GM06990 (cell line): Measurements from ENCODE around the gene CACNA1A.

Experiments
- DNase-seq: peaks from one replicate; pipeline ENCODE4 v3.0.0-alpha.2; 2011; ENCODE audit not compliant: insufficient read length; ENCODE audit errors: extremely low read depth
- H3K27me3 ChIP-seq: replicated peaks from 2 replicates; pipeline ENCODE4 v1.6.0; 2011; ENCODE audit warnings: low read length; ENCODE audit not compliant: control insufficient read depth, insufficient read depth
- H3K36me3 ChIP-seq: 2 replicates; pipeline ENCODE4 v1.5.1; 2011; ENCODE audit warnings: low read length; ENCODE audit not compliant: control insufficient read depth, insufficient read depth
- H3K4me3 ChIP-seq: replicated peaks from 2 replicates; pipeline ENCODE4 v1.5.1; 2011; ENCODE audit warnings: low read depth, mild to moderate bottlenecking, control low read depth, low read length
- TF ChIP-seq, protein P1 (sequence below): IDR thresholded peaks from 2 replicates; pipeline ENCODE4 v1.5.1; 2011; ENCODE audit warnings: low read length, control low read depth, mild to moderate bottlenecking, inconsistent platforms; ENCODE audit not compliant: insufficient read depth, poor library complexity, severe bottlenecking

CACNA1A gene

GRCh38 chr19:13356686-13357280 lies 149.5 kb downstream of the CACNA1A start:
- peaks cover 2% of the 10 kb centered on the region; the same call in 1 of the 2 replicates for H3K27me3 ChIP-seq
- TF ChIP-seq, protein P1, sequence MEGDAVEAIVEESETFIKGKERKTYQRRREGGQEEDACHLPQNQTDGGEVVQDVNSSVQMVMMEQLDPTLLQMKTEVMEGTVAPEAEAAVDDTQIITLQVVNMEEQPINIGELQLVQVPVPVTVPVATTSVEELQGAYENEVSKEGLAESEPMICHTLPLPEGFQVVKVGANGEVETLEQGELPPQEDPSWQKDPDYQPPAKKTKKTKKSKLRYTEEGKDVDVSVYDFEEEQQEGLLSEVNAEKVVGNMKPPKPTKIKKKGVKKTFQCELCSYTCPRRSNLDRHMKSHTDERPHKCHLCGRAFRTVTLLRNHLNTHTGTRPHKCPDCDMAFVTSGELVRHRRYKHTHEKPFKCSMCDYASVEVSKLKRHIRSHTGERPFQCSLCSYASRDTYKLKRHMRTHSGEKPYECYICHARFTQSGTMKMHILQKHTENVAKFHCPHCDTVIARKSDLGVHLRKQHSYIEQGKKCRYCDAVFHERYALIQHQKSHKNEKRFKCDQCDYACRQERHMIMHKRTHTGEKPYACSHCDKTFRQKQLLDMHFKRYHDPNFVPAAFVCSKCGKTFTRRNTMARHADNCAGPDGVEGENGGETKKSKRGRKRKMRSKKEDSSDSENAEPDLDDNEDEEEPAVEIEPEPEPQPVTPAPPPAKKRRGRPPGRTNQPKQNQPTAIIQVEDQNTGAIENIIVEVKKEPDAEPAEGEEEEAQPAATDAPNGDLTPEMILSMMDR = no peak
- H3K4me3 ChIP-seq = no peak overlapping the region
- DNase-seq = no peak
- H3K36me3 ChIP-seq = no peaks in the 10 kb centered on the region

- DNase-seq = no peak
- TF ChIP-seq, protein P1 = no peak
- Histone ChIP-seq H3K27me3 (peaks cover 2% of the 10 kb centered on the region; the same call in 1 of the 2 replicates), H3K4me3 (no peak overlapping the region), H3K36me3 (no peaks in the 10 kb centered on the region)
These were observed 150.1 kb downstream of the CACNA1A start for GRCh38 chr19:13356185-13356584.

- TF ChIP-seq, protein P1 = no peak
- Histone ChIP-seq H3K27me3 (peaks cover 2% of the 10 kb centered on the region; the same call in 1 of the 2 replicates), H3K4me3 (no peak overlapping the region), H3K36me3 (no peaks in the 10 kb centered on the region)
- DNase-seq = no peak
These were observed 150.9 kb downstream of the CACNA1A start for GRCh38 chr19:13355356-13355755.

- no peak for DNase-seq
- H3K27me3 ChIP-seq = peaks cover 2% of the 10 kb centered on the region; the same call in 1 of the 2 replicates
- TF ChIP-seq, protein P1 = no peak
- no peaks in the 10 kb centered on the region for H3K36me3 ChIP-seq
- no peak overlapping the region for H3K4me3 ChIP-seq
These were observed 152.7 kb downstream of the CACNA1A start for GRCh38 chr19:13353625-13354024.

DNA sequence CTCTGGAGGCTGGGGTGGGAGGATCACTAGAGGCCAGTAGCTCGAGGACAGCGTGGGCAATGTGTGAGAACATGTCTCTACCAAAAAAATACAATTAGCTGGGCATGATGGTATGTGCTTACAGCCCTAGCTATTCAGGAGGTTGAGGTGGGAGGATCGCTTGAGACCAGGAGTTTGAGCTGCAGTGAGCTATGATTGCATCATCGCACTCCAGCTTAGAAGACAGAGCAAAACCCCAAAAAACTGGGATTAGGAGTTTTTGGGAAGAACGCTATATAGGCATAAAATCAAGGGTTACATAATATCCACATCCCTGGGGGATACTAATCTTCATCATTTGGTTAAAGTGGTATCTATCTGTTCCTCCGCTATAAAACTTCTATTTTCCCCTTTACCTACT lies 155.5 kb downstream of the CACNA1A start:
- Histone ChIP-seq H3K27me3 (no peaks in the 10 kb centered on the region; the same call in 1 of the 2 replicates), H3K4me3 (no peak overlapping the region), H3K36me3 (no peaks in the 10 kb centered on the region)
- TF ChIP-seq, protein P1 = no peak
- DNase-seq = no peak

DNA sequence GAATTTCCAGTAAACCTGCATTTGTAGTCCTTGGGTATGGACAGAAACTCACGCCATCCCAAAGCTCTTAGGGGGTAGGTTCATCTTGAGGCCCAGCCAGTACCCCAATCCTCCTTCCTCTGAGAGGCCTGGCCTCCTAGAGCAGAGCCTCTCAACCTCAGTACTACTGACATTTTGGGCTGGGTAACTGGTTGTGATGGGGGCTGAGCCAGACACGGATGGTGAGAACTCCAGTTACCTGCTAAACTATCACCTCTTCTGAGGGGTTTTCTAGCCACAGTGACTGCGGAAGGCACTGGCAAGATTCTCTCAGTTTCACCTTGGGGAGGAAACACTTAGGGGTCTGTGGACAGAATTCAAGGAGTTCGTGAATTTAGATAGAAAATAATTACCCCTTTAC lies 156.2 kb downstream of the CACNA1A start:
- Histone ChIP-seq H3K36me3 (no peaks in the 10 kb centered on the region), H3K4me3 (no peak overlapping the region), H3K27me3 (no peaks in the 10 kb centered on the region)
- no peak for DNase-seq
- TF ChIP-seq, protein P1 = no peak
